A673 (cell line): ENCODE data around the gene ZYG11A. TPM values are rescaled to one million over a fixed set of nuclear protein-coding genes. Genes with fewer than 3 reads are reported as not detected.

Source experiments
- BruUV-seq: library from RNA; stranded (reverse); fragments of 400-500 nt; replicated peaks from 2 replicates; lab custom pipeline; 2021; lab: Mats Ljungman, UMichigan
- CTCF ChIA-PET: fragments of 300-600 bp; sonication (Branson Sonifier 250); formaldehyde crosslinking; loops from one replicate; lab custom pipeline; 2022; ENCODE audit warnings: antibody characterized with exemption; lab: Charles Lee
- POLR2A ChIA-PET: fragments of 300-600 bp; sonication (Branson Sonifier 250); formaldehyde crosslinking; loops from one replicate; lab custom pipeline; 2022; ENCODE audit warnings: antibody characterized with exemption; ENCODE audit not compliant: low non-redundant PET; lab: Charles Lee
- DNase-seq: peaks from one replicate; pipeline ENCODE4 v3.0.0-alpha.2; 2015; ENCODE audit warnings: low spot score
- H3K27ac ChIP-seq: fragments of 200-600 bp; sonication (generic); 2 replicates; pipeline ENCODE4 v1.5.1; 2016; ENCODE audit warnings: mixed run types, low read depth, mild to moderate bottlenecking, mixed read lengths, antibody characterized with exemption, low read length; ENCODE audit not compliant: poor library complexity, severe bottlenecking
- H3K27me3 ChIP-seq: fragments of 200-600 bp; sonication (generic); replicated peaks from 2 replicates; pipeline ENCODE4 v1.6.1; 2017; ENCODE audit warnings: mixed run types, low read depth, mild to moderate bottlenecking, mixed read lengths, antibody characterized with exemption, low read length; ENCODE audit not compliant: insufficient read depth, poor library complexity
- H3K36me3 ChIP-seq: fragments of 200-600 bp; sonication (generic); 2 replicates; pipeline ENCODE4 v1.6.1; 2016; ENCODE audit warnings: mixed run types, mild to moderate bottlenecking, mixed read lengths, antibody characterized with exemption, low read length; ENCODE audit not compliant: insufficient read depth, poor library complexity, severe bottlenecking
- H3K4me1 ChIP-seq: fragments of 200-600 bp; sonication (generic); 2 replicates; pipeline ENCODE4 v1.6.1; 2017; ENCODE audit warnings: mixed run types, mild to moderate bottlenecking, mixed read lengths, antibody characterized with exemption, low read length; ENCODE audit not compliant: insufficient read depth, poor library complexity, severe bottlenecking
- H3K4me3 ChIP-seq: fragments of 200-600 bp; sonication (generic); 2 replicates; pipeline ENCODE4 v1.5.1; 2016; ENCODE audit warnings: low read depth, mixed run types, mild to moderate bottlenecking, mixed read lengths, low read length; ENCODE audit not compliant: poor library complexity, severe bottlenecking
- H3K9me3 ChIP-seq: fragments of 200-600 bp; sonication (generic); 2 replicates; pipeline ENCODE4 v1.6.1; 2016; ENCODE audit warnings: mixed run types, low read depth, mild to moderate bottlenecking, mixed read lengths, antibody characterized with exemption, low read length; ENCODE audit not compliant: poor library complexity, severe bottlenecking
- EZH2 ChIP-seq: fragments of 200-600 bp; sonication (generic); IDR thresholded peaks from 2 replicates; pipeline ENCODE4 v1.6.1; 2017; ENCODE audit warnings: borderline replicate concordance, low read depth, mild to moderate bottlenecking, mixed read lengths, antibody characterized with exemption, low read length; ENCODE audit not compliant: poor library complexity, severe bottlenecking
- intact Hi-C: fragments of 100-400 bp; cut with micrococcal nuclease; formaldehyde crosslinking; loops from one replicate; pipeline ENCODE4 v1.10.0; 2022; ENCODE audit not compliant: unreplicated experiment
- total RNA-seq: library from RNA; stranded (reverse); gene quantifications from 2 replicates; pipeline ENCODE4 v1.2.3, GENCODE V29; 2021
- TF ChIP-seq, protein P1 (sequence below): fragments of 300-800, 200-600 bp; sonication (generic); conservative IDR thresholded peaks from 2 replicates; pipeline ENCODE4 v1.5.1; 2017; ENCODE audit warnings: low read depth, mild to moderate bottlenecking, antibody characterized with exemption, low read length, moderate library complexity, mixed read lengths

The ZYG11A gene
- total RNA-seq, 1 experiment from 2014 or later: 0.17 TPM

DNA sequence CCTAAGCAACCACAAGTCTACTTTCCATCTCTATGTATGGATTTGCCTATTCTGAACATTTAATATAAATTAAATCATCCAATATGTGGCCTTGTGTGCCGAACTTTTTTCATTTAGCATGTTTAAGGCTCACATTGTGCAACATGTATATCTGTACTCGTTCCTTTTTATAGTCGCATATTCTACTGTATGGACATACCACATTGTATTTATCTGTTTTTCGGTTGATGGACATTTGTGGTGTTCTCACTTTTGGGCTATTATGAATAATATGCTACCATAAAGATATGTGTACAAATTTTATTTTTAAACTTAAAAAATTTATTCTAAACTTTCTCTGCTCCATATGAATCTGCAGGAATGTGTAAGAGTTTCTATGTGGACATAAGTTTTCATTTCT lies 13.0 kb downstream of the ZYG11A start:
- POLR2A ChIA-PET: no interaction called here
- TF ChIP-seq, protein P1, sequence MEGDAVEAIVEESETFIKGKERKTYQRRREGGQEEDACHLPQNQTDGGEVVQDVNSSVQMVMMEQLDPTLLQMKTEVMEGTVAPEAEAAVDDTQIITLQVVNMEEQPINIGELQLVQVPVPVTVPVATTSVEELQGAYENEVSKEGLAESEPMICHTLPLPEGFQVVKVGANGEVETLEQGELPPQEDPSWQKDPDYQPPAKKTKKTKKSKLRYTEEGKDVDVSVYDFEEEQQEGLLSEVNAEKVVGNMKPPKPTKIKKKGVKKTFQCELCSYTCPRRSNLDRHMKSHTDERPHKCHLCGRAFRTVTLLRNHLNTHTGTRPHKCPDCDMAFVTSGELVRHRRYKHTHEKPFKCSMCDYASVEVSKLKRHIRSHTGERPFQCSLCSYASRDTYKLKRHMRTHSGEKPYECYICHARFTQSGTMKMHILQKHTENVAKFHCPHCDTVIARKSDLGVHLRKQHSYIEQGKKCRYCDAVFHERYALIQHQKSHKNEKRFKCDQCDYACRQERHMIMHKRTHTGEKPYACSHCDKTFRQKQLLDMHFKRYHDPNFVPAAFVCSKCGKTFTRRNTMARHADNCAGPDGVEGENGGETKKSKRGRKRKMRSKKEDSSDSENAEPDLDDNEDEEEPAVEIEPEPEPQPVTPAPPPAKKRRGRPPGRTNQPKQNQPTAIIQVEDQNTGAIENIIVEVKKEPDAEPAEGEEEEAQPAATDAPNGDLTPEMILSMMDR: no peak
- no peak for TF ChIP-seq EZH2
- Histone ChIP-seq H3K36me3 (no peaks in the 10 kb centered on the region), H3K4me1 (no peaks in the 10 kb centered on the region), H3K27me3 (no peaks in the 10 kb centered on the region), H3K9me3 (no peaks in the 10 kb centered on the region), H3K4me3 (no peak overlapping the region), H3K27ac (no peak overlapping the region)
- intact Hi-C loops: no loop called here
- no TSS peak for BruUV-seq
- DNase-seq: no peak
- CTCF ChIA-PET: no interaction called here

- intact Hi-C loops: no loop called here
- Histone ChIP-seq H3K4me1 (no peaks in the 10 kb centered on the region), H3K4me3 (no peak overlapping the region), H3K9me3 (no peaks in the 10 kb centered on the region), H3K36me3 (no peaks in the 10 kb centered on the region), H3K27me3 (no peaks in the 10 kb centered on the region), H3K27ac (no peak overlapping the region)
- CTCF ChIA-PET: no interaction called here
- no peak for DNase-seq
- POLR2A ChIA-PET: no interaction called here
- no TSS peak for BruUV-seq
- TF ChIP-seq, protein P1: no peak
- no peak for TF ChIP-seq EZH2
Observed at GRCh38 chr1:52856026-52856425, 13.5 kb downstream of the ZYG11A start.

DNA sequence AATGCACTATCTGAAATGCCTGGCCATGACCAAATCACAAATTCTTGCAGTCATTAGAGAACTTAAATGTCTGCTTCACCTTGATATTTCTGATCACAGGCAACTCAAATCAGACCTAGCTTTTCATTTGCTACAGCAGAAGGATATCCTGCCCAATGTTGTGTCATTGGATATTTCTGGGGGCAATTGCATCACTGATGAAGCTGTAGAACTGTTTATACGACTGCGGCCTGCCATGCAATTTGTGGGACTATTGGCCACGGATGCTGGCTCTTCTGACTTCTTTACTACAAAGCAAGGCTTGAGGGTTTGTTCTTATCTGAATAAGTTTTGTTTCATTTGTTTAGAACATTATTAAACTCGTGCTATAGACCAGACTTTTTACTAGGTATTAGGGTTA lies 14.9 kb downstream of the ZYG11A start:
- intact Hi-C loops: no loop called here
- no peaks in the 10 kb centered on the region for H3K36me3 ChIP-seq
- ChIA-PET POLR2A (interaction anchor here (0.6 kb wide), 1 partner anchor 320 kb away, joined by 4 read pairs; no protein-coding TSS in a partner anchor), CTCF (interaction anchor here (0.5 kb wide), 1 partner anchor 156 kb away, joined by 4 read pairs; no protein-coding TSS in a partner anchor)
- H3K27me3 ChIP-seq: no peaks in the 10 kb centered on the region
- no peak overlapping the region for H3K27ac ChIP-seq
- H3K4me3 ChIP-seq: no peak overlapping the region
- no peak for DNase-seq
- H3K9me3 ChIP-seq: no peaks in the 10 kb centered on the region
- BruUV-seq: no TSS peak
- TF ChIP-seq, protein P1: no peak
- no peak for TF ChIP-seq EZH2
- no peaks in the 10 kb centered on the region for H3K4me1 ChIP-seq
